ENCODE measurements around the gene CBX8.
A peak's percentile ranks its signal among the peaks of the same experiment; 100 is the strongest.

The CBX8 gene

GRCh38 chr17:79839356-79840268 is 42.7 kb upstream of the CBX8 start, which contains the start of gene CBX4:
Gene CBX4 (minus strand): TSS chr17:79839440. CDS start chr17:79839251, 189 bp downstream.
- H3K9me3 ChIP-seq, result peaks cover 3% of the 10 kb centered on the region; the same call in 1 of the 2 replicates
- H3K4me3 ChIP-seq (ENCODE audit: low read depth, low read length), result peak within 1 kb of the TSS; percentile 84
- H3K4me1 ChIP-seq, result peaks cover 13% of the 10 kb centered on the region
- peak; percentile 46 for TF ChIP-seq CTCF (IDR thresholded peaks at IDR 0.05; ENCODE audit: low read depth, low read length)
- H3K27me3 ChIP-seq, result peaks cover 49% of the 10 kb centered on the region
- peaks cover 9% of the 10 kb centered on the region for H3K36me3 ChIP-seq
- peak; percentile 96 for DNase-seq

- peaks cover 42% of the 10 kb centered on the region for H3K27me3 ChIP-seq
- H3K4me3 ChIP-seq (ENCODE audit: low read depth, low read length), result peak overlapping the region; percentile 84
- peaks cover 15% of the 10 kb centered on the region for H3K36me3 ChIP-seq
- peak; percentile 61 for DNase-seq
- no peak for TF ChIP-seq CTCF (IDR thresholded peaks at IDR 0.05; ENCODE audit: low read depth, low read length)
- peaks cover 3% of the 10 kb centered on the region; the same call in 1 of the 2 replicates for H3K9me3 ChIP-seq
- H3K4me1 ChIP-seq, result peaks cover 13% of the 10 kb centered on the region
Measured at GRCh38 chr17:79838522-79839274, 41.8 kb upstream of the CBX8 start.

GRCh38 chr17:79837888-79838521 is 41.1 kb upstream of the CBX8 start:
- Histone ChIP-seq H3K36me3 (peaks cover 15% of the 10 kb centered on the region), H3K4me1 (peaks cover 13% of the 10 kb centered on the region), H3K27me3 (peaks cover 35% of the 10 kb centered on the region), H3K9me3 (peaks cover 3% of the 10 kb centered on the region; the same call in 1 of the 2 replicates), H3K4me3 (ENCODE audit: low read depth, low read length) (peak overlapping the region; percentile 84)
- DNase-seq, result no peak
- TF ChIP-seq CTCF (IDR thresholded peaks at IDR 0.05; ENCODE audit: low read depth, low read length), result no peak

GRCh38 chr17:79836972-79837887 is 40.4 kb upstream of the CBX8 start:
- DNase-seq, result peak; percentile 60
- TF ChIP-seq CTCF (IDR thresholded peaks at IDR 0.05; ENCODE audit: low read depth, low read length), result no peak
- Histone ChIP-seq H3K4me3 (ENCODE audit: low read depth, low read length) (peak overlapping the region; percentile 84), H3K9me3 (peaks cover 3% of the 10 kb centered on the region; the same call in 1 of the 2 replicates), H3K27me3 (peaks cover 27% of the 10 kb centered on the region), H3K36me3 (peaks cover 15% of the 10 kb centered on the region), H3K4me1 (peaks cover 10% of the 10 kb centered on the region)

- H3K27me3 ChIP-seq, result peaks cover 21% of the 10 kb centered on the region
- peaks cover 15% of the 10 kb centered on the region for H3K36me3 ChIP-seq
- H3K4me3 ChIP-seq (ENCODE audit: low read depth, low read length), result peak overlapping the region; percentile 84
- peaks cover 8% of the 10 kb centered on the region; the same call in 1 of the 2 replicates for H3K4me1 ChIP-seq
- DNase-seq, result no peak
- no peak for TF ChIP-seq CTCF (IDR thresholded peaks at IDR 0.05; ENCODE audit: low read depth, low read length)
- H3K9me3 ChIP-seq, result peaks cover 3% of the 10 kb centered on the region; the same call in 1 of the 2 replicates
Measured at GRCh38 chr17:79836510-79836971, 39.7 kb upstream of the CBX8 start.

Measured in BE2C (cell line).